ENCODE measurements around the gene ZCCHC13. TPM values are rescaled to one million over a fixed set of nuclear protein-coding genes. Genes with fewer than 3 reads are reported as not detected.
A peak's percentile ranks its signal among the peaks of the same experiment; 100 is the strongest.

The ZCCHC13 gene
- total and polyA plus RNA-seq, 2 of the 13 experiments (the other 11 are each of a cell fraction or from before 2014, with no cell fraction given) = not detected

DNA sequence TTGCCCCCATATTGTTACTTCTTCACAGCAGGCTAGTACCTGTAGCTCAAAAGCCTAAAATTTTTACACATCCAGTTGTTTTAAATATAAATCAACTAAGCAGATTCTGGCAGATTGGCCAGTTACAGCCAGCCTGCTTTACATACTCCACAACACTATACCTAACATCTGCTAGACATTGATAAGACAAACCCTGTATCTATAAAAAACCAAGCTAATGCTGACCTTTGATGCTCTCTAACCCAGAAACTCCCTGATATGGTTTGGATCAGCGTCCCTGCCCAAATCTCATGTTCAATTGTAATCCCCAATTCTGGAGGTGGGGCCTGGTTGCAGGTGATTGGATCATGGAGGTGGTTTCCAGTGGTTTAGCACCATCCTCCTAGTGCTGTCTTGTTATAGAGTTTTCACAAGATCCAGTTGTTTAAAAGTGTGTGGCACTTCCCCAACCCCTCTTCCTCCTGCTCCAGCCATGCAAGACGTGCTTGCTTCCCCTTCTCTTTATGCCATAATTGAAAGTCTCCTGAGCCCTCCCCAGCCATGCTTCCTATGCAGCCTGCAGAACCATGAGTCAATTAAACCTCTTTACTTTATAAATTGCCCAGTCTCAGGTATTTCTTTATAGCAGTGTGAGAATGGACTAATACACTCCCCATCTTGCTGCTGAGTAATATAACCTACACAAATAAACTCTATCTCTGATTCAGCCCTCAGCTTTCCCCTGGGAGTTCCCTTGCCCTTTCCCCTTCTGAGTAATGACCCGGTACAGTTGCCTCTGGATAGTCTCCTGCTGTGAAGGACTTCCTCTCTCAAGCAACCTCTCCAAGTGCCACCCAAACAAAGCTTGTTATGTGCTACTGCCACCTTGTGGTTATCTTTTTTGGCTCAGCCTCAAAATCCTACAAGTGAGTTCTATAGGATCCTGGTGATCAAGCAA is 39.6 kb downstream of the ZCCHC13 start (continued):
- TF ChIP-seq, protein P1, sequence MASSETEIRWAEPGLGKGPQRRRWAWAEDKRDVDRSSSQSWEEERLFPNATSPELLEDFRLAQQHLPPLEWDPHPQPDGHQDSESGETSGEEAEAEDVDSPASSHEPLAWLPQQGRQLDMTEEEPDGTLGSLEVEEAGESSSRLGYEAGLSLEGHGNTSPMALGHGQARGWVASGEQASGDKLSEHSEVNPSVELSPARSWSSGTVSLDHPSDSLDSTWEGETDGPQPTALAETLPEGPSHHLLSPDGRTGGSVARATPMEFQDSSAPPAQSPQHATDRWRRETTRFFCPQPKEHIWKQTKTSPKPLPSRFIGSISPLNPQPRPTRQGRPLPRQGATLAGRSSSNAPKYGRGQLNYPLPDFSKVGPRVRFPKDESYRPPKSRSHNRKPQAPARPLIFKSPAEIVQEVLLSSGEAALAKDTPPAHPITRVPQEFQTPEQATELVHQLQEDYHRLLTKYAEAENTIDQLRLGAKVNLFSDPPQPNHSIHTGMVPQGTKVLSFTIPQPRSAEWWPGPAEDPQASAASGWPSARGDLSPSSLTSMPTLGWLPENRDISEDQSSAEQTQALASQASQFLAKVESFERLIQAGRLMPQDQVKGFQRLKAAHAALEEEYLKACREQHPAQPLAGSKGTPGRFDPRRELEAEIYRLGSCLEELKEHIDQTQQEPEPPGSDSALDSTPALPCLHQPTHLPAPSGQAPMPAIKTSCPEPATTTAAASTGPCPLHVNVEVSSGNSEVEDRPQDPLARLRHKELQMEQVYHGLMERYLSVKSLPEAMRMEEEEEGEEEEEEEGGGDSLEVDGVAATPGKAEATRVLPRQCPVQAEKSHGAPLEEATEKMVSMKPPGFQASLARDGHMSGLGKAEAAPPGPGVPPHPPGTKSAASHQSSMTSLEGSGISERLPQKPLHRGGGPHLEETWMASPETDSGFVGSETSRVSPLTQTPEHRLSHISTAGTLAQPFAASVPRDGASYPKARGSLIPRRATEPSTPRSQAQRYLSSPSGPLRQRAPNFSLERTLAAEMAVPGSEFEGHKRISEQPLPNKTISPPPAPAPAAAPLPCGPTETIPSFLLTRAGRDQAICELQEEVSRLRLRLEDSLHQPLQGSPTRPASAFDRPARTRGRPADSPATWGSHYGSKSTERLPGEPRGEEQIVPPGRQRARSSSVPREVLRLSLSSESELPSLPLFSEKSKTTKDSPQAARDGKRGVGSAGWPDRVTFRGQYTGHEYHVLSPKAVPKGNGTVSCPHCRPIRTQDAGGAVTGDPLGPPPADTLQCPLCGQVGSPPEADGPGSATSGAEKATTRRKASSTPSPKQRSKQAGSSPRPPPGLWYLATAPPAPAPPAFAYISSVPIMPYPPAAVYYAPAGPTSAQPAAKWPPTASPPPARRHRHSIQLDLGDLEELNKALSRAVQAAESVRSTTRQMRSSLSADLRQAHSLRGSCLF (CRISPR knock-in tag; IDR thresholded peaks at IDR 0.05; ENCODE audit: borderline replicate concordance) = no peak
- TF ChIP-seq RAD21 (CRISPR knock-in tag; IDR thresholded peaks at IDR 0.05) = 0 out of 2 replicates have a peak, but pooled peaks have one; percentile 20
- TF ChIP-seq, protein P2, sequence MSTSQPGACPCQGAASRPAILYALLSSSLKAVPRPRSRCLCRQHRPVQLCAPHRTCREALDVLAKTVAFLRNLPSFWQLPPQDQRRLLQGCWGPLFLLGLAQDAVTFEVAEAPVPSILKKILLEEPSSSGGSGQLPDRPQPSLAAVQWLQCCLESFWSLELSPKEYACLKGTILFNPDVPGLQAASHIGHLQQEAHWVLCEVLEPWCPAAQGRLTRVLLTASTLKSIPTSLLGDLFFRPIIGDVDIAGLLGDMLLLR (CRISPR knock-in tag; IDR thresholded peaks at IDR 0.05) = no peak
- no peak for TF ChIP-seq ZNF607 (CRISPR knock-in tag; IDR thresholded peaks at IDR 0.05; ENCODE audit: borderline replicate concordance)
- no peak for TF ChIP-seq ZSCAN29 (CRISPR knock-in tag; conservative IDR thresholded peaks at IDR 0.05)
- TF ChIP-seq, protein P3, sequence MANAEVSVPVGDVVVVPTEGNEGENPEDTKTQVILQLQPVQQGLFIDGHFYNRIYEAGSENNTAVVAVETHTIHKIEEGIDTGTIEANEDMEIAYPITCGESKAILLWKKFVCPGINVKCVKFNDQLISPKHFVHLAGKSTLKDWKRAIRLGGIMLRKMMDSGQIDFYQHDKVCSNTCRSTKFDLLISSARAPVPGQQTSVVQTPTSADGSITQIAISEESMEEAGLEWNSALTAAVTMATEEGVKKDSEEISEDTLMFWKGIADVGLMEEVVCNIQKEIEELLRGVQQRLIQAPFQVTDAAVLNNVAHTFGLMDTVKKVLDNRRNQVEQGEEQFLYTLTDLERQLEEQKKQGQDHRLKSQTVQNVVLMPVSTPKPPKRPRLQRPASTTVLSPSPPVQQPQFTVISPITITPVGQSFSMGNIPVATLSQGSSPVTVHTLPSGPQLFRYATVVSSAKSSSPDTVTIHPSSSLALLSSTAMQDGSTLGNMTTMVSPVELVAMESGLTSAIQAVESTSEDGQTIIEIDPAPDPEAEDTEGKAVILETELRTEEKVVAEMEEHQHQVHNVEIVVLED (CRISPR knock-in tag; IDR thresholded peaks at IDR 0.05; ENCODE audit: borderline replicate concordance) = no peak
